Measurements from ENCODE around the gene ANKRD40.
"Not testable (repeated sequence)": the region's sequence is repeated elsewhere in the genome, so short reads cannot be mapped to it uniquely, and the experiment has no call there.

ANKRD40 gene

GRCh38 chr17:50707289-50708049, at the start of gene ANKRD40:
TSS of gene ANKRD40 (minus strand) at chr17:50707914. CDS start at chr17:50707654, 260 bp downstream.
- DNase-seq: peak; percentile 89

GRCh38 chr17:50754521-50754920, 46.8 kb upstream of the ANKRD40 start:
- DNase-seq: no peak

- no peak for DNase-seq
These were observed 41.5 kb upstream of the ANKRD40 start for GRCh38 chr17:50749245-50749644.

- DNase-seq: no peak
These were observed 37.9 kb upstream of the ANKRD40 start for GRCh38 chr17:50745631-50746030.

GRCh38 chr17:50739098-50739497, 31.4 kb upstream of the ANKRD40 start:
- no peak for DNase-seq

GRCh38 chr17:50737118-50737698, 29.5 kb upstream of the ANKRD40 start:
- no peak for DNase-seq

- DNase-seq: no peak
These were observed 27.6 kb upstream of the ANKRD40 start for GRCh38 chr17:50735287-50735686.

GRCh38 chr17:50731575-50732460, 24.1 kb upstream of the ANKRD40 start:
- DNase-seq: no peak

GRCh38 chr17:50728881-50729765, 21.4 kb upstream of the ANKRD40 start:
- no peak for DNase-seq

- no peak for DNase-seq
These were observed 20.4 kb upstream of the ANKRD40 start for GRCh38 chr17:50728112-50728429.

- DNase-seq: no peak
These were observed 18.3 kb upstream of the ANKRD40 start for GRCh38 chr17:50725769-50726655.

GRCh38 chr17:50724622-50725021, 16.9 kb upstream of the ANKRD40 start:
- not testable (repeated sequence) for DNase-seq

GRCh38 chr17:50722746-50723145, 15.0 kb upstream of the ANKRD40 start:
- DNase-seq: no peak

- peak; percentile 46 for DNase-seq
These were observed 13.7 kb upstream of the ANKRD40 start for GRCh38 chr17:50721194-50722010.

- DNase-seq: peak; percentile 61
These were observed 12.4 kb upstream of the ANKRD40 start for GRCh38 chr17:50719924-50720794.

GRCh38 chr17:50719144-50719923, 11.6 kb upstream of the ANKRD40 start, which contains the start of gene LUC7L3:
TSS of gene LUC7L3 (plus strand) at chr17:50719603. CDS start at chr17:50719733, 130 bp downstream.
- peak; percentile 92 for DNase-seq

GRCh38 chr17:50715471-50715870, 7.8 kb upstream of the ANKRD40 start:
- no peak for DNase-seq

GRCh38 chr17:50712641-50713040, 4.9 kb upstream of the ANKRD40 start:
- no peak for DNase-seq

GRCh38 chr17:50710650-50711049, 2.9 kb upstream of the ANKRD40 start:
- DNase-seq: no peak
